GM04503 (cell line): Measurements from ENCODE around the gene TFEB.

Experiments used
- DNase-seq: peaks from one replicate; pipeline ENCODE4 v3.0.0-alpha.2; 2012; ENCODE audit warnings: low read depth

The TFEB gene

GRCh38 chr6:41638002-41638934 lies 97.1 kb downstream of the TFEB start, which contains the start of gene MDFI:
TSS of gene MDFI (plus strand) at chr6:41638468. CDS start at chr6:41638750, 282 bp downstream.
- DNase-seq, result no peak

- DNase-seq, result no peak
These were observed 98.0 kb downstream of the TFEB start for GRCh38 chr6:41637194-41638001.

GRCh38 chr6:41636833-41637193 lies 98.6 kb downstream of the TFEB start:
- DNase-seq, result no peak

- no peak for DNase-seq
These were observed 100.0 kb downstream of the TFEB start for GRCh38 chr6:41635365-41635764.

GRCh38 chr6:41634657-41635056 lies 100.8 kb downstream of the TFEB start:
- DNase-seq, result no peak
